ENCODE results near the gene SUMO3. TPM values are rescaled to one million over a fixed set of nuclear protein-coding genes. Genes with fewer than 3 reads are reported as not detected.
A peak's percentile ranks its signal among the peaks of the same experiment; 100 is the strongest.

The SUMO3 gene
- 95.0 and 96.8 TPM in 2 replicates for total RNA-seq (2021; fragmentation: NEBNext Ultra II Directional; extraction: Animal tissue kit (Norgen Biotek cat#: 25700))
- polyA plus RNA-seq (2011; rRNA removed): 97.8 and 101 TPM in 2 replicates
- polyA plus RNA-seq (2011; cell fraction: cytosol; rRNA removed): 105 TPM
- 35.1 TPM for polyA plus RNA-seq (2011; cell fraction: nucleus; rRNA removed)
- polyA plus RNA-seq (2012, experiment 1 of 2): 88.6 to 98.6 TPM (median 95.5 TPM) in 4 replicates
- 117 TPM for polyA plus RNA-seq (2012, experiment 2 of 2)
- 98.6 TPM for polyA plus RNA-seq (2013, experiment 1 of 2)
- 104 TPM for polyA plus RNA-seq (2013, experiment 2 of 2)
- 47.9 and 48.2 TPM in 2 replicates for polyA minus RNA-seq (2011; rRNA and poly(A)+ RNA removed)
- polyA minus RNA-seq (2011; cell fraction: cytosol; rRNA and poly(A)+ RNA removed): 49.1 TPM
- 39.7 TPM for polyA minus RNA-seq (2011; cell fraction: nucleus; rRNA and poly(A)+ RNA removed)
- long read RNA-seq, experiment 1, transcript SUMO3-201 (4 exons, 1,807 nt): major isoform, 78 of 252 reads
- long read RNA-seq, experiment 1, partial matches to known transcripts: 94 of 252 reads
- long read RNA-seq, experiment 1, other reads (novel, unspliced or antisense): 80 of 252 reads
- long read RNA-seq, experiment 2, transcript SUMO3-201 (4 exons, 1,807 nt): major isoform, 9 of 22 reads
- long read RNA-seq, experiment 2, partial matches to known transcripts: 3 of 22 reads
- long read RNA-seq, experiment 2, other reads (novel, unspliced or antisense): 10 of 22 reads

DNA sequence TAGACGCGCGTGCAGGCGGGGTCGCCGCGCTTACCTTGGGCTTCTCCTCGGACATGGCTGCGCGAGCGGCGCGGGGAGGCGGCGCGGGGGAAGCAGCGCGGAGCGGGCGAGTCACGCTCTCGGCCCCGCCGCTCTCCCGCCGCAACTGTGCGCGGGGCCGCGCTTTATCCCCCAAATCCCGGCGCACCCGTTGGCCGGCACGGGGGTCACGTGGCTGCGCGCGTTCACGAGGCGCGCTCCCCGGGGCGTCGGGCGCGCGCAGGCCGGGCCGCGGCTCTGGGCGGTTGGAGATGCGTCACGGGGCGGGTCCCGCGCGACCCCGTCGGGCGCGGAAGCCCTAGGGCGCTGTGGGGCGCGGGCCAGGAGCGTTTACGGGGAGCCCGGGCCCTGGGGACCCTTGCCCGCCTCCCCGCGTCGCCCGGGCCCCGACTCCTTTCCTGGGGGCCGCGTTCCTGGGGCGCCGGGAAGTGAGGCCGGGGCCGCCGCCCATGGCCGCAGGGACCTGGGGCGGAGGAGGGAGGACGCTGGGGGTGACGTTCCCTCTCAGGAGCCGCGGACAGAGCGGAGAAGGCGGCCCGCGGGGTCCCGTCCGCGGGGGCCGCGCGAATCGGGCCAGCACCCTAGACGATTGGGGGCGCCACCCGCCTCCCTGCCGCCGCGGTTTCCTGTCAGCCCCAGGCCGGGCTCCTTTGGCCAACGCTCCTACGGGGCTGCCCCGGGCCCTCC lies at the start of gene SUMO3:
Gene SUMO3, minus strand, starts transcription at position 149 of the 726 bp plus-strand sequence. Its CDS starts 94 bp downstream, at position 55.
- no peak within 1 kb of the TSS for H2BK15ac ChIP-seq (ENCODE audit: low read length)
- peak within 1 kb of the TSS; percentile 67 to 94 for H3K4me2 ChIP-seq (ENCODE audit: insufficient read depth in 1 of 2, low read depth in 2 of 2, low read length in 2 of 2)
- peak within 1 kb of the TSS; percentile 87 for H3K18ac ChIP-seq (ENCODE audit: extremely low read depth, low read length)
- 0 out of 2 replicates have a peak within 1 kb of the TSS, but pooled peaks have one; percentile 44 for H2BK5ac ChIP-seq (ENCODE audit: low read depth, low read length)
- DNase-seq (ENCODE audit: low read depth in 1 of 2, low spot score in 2 of 2) (peak in 1 of 2 experiments; percentile 90), FAIRE-seq (no peak)
- ChIA-PET POLR2A (ENCODE audit: partially characterized antibody) (interaction anchor here (0.8 to 1.0 kb wide), 5 partner anchors 15 to 315 kb away, joined by 3 to 5 read pairs (median 3); partner anchors contain the start of genes PTTG1IP and UBE2G2), CTCF (ENCODE audit: partially characterized antibody) (no interaction called here)
- peak within 1 kb of the TSS; percentile 47 to 76 (median 64); a peak in 6 of 7 replicates for H3K9ac ChIP-seq (replicated peaks in 1 of 4; ENCODE audit: extremely low read depth in 1 of 4, low read depth in 3 of 4, low read length in 3 of 4)
- peaks cover 0 to 10% (median 7%) of the 10 kb centered on the region in 4 experiments; a peak in 5 of 7 replicates for H3K27me3 ChIP-seq (replicated peaks in 1 of 4; ENCODE audit: control insufficient read depth in 3 of 4, extremely low read depth in 1 of 4, insufficient read depth in 3 of 4, low read length in 3 of 4)
- H4K20me1 ChIP-seq (replicated peaks in 1 of 2; ENCODE audit: control insufficient read depth in 1 of 2, insufficient read depth in 2 of 2, low read length in 2 of 2): peaks cover 10 to 17% of the 10 kb centered on the region in 2 experiments
- H4K91ac ChIP-seq (replicated peaks; ENCODE audit: insufficient read length, low read length): peak within 1 kb of the TSS; percentile 54
- H3K79me1 ChIP-seq (ENCODE audit: low read depth, low read length): peaks cover 12% of the 10 kb centered on the region
- H2AK5ac ChIP-seq (ENCODE audit: low read depth, low read length): no peak within 1 kb of the TSS
- no peak within 1 kb of the TSS for H2BK12ac ChIP-seq (ENCODE audit: low read depth, low read length)
- peaks cover 0 to 18% (median 5%) of the 10 kb centered on the region in 4 experiments; a peak in 4 of 7 replicates for H3K4me1 ChIP-seq (replicated peaks in 1 of 4; ENCODE audit: control insufficient read depth in 3 of 4, insufficient read depth in 4 of 4, low read length in 3 of 4)
- H3K27ac ChIP-seq (ENCODE audit: low read depth, low read length): peak within 1 kb of the TSS; percentile 87; the same call in 1 of the 2 replicates
- H3K4me3 ChIP-seq (ENCODE audit: extremely low read depth in 1 of 4, insufficient read depth in 2 of 4, low read depth in 3 of 4, low read length in 4 of 4): peak within 1 kb of the TSS; percentile 61 to 81 (median 72)
- H3K9me3 ChIP-seq (ENCODE audit: insufficient read depth in 2 of 2, low read depth in 1 of 2, low read length in 1 of 2): peaks cover 30 to 34% of the 10 kb centered on the region in 2 experiments
- 6% methylated on average over 44 of the region's 108 CpGs; no CpG with 5 or more reads in 1 of the 2 experiments for WGBS, 2 experiments (ENCODE audit: extremely low coverage in 1 of 2, insufficient coverage in 1 of 2, insufficient read length in 1 of 2, insufficient replicate concordance in 2 of 2, low coverage in 1 of 2, low lambda C conversion rate in 2 of 2, missing lambda C conversion rate in 1 of 2)
- no peak within 1 kb of the TSS for H2AFZ ChIP-seq (ENCODE audit: low read length)
- no peaks in the 10 kb centered on the region; a peak in 1 of 8 replicates for H3K36me3 ChIP-seq (ENCODE audit: control insufficient read depth in 2 of 4, insufficient read depth in 4 of 4, low read length in 3 of 4)
- H2BK20ac ChIP-seq (ENCODE audit: low read length): no peak within 1 kb of the TSS
- peaks cover 10 to 38% of the 10 kb centered on the region in 2 experiments for H3K79me2 ChIP-seq (ENCODE audit: control insufficient read depth in 1 of 2, insufficient read depth in 2 of 2, low read length in 2 of 2)
- H3K23ac ChIP-seq (ENCODE audit: insufficient read length): no peak within 1 kb of the TSS
- H4K5ac ChIP-seq (ENCODE audit: insufficient read length, low read depth, low read length): peak within 1 kb of the TSS; percentile 57
- H3K4ac ChIP-seq (replicated peaks; ENCODE audit: insufficient read length, low read depth, low read length): peak within 1 kb of the TSS; percentile 53
- no peak within 1 kb of the TSS for H3K14ac ChIP-seq (ENCODE audit: insufficient read length)
- peak within 1 kb of the TSS; percentile 93 for H4K8ac ChIP-seq (ENCODE audit: extremely low read depth, insufficient read depth, low read length)
- H3K23me2 ChIP-seq (ENCODE audit: low read depth, low read length): peaks cover 9% of the 10 kb centered on the region; the same call in 1 of the 2 replicates
- H2BK120ac ChIP-seq (replicated peaks; ENCODE audit: low read depth, low read length): no peak within 1 kb of the TSS
- H3K56ac ChIP-seq (replicated peaks; ENCODE audit: insufficient read length, low read depth, low read length): no peak within 1 kb of the TSS
- TF ChIP-seq SIRT6 (IDR thresholded peaks at IDR 0.05; ENCODE audit: low read length) (no peak), PHF8 (conservative IDR thresholded peaks at IDR 0.05; ENCODE audit: low read depth, low read length) (peak; percentile 65; the same call in 1 of the 2 replicates), SUZ12 (IDR thresholded peaks at IDR 0.05; ENCODE audit: low read length) (no peak), EGR1 (IDR thresholded peaks at IDR 0.05; ENCODE audit: borderline replicate concordance, low read depth, low read length) (no peak), KDM5A (IDR thresholded peaks at IDR 0.05; ENCODE audit: low read length) (no peak), YY1 (IDR thresholded peaks at IDR 0.05; ENCODE audit: low read depth, low read length) (no peak), SRF (IDR thresholded peaks at IDR 0.05; ENCODE audit: low read depth, low read length) (no peak)
- TF ChIP-seq, protein P1, sequence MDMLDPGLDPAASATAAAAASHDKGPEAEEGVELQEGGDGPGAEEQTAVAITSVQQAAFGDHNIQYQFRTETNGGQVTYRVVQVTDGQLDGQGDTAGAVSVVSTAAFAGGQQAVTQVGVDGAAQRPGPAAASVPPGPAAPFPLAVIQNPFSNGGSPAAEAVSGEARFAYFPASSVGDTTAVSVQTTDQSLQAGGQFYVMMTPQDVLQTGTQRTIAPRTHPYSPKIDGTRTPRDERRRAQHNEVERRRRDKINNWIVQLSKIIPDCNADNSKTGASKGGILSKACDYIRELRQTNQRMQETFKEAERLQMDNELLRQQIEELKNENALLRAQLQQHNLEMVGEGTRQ (IDR thresholded peaks at IDR 0.05; ENCODE audit: low read length): peak; percentile 88
